IPS-NIHi7 (cell line): ENCODE data around the gene ZNF184.

ENCODE experiments used
- DNase-seq: peaks from one replicate; pipeline ENCODE4 v3.0.0; 2012; ENCODE audit warnings: mixed read lengths; ENCODE audit errors: extremely low spot score

Gene ZNF184

DNA sequence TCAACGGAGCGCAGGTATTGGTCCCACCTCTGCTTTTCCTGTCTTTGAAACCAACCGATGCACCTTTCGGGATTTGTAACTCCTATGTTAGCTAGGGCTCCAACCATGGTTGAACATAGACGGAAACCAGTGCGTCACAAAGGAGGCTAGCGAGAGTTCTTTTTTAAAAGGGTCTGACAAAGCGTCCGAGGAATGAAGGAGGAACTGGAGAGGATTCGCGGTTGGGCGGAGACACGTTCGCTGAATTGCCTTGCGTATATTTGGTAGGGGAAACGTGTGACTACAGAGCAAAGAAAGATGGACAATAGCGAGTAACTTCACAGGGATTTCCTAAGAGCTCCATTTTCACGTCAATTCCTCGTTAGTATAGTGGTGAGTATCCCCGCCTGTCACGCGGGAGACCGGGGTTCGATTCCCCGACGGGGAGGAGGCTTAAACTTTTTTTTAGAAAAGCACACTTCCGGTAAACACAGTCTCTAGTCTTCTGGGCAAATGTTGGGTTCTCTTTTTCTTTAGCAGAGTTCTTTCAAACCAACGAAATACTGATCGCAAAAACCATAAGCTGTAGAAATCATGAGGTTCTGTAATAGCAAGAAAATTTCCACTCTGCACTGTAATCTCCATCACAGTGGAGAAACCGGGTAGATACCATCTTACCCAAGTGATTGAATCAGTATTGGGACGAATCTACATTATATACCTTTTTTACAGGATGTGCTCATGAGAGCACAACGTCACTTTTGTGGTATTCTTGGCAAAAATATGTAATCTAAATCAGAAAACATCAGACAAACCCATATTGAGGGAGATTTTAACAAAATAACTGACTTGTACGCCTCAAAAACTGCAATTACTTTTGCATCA lies 6.6 kb upstream of the ZNF184 start:
- peak; percentile 39 for DNase-seq

- peak; percentile 45 for DNase-seq
Observed at GRCh38 chr6:27478706-27479318, 5.9 kb upstream of the ZNF184 start.

DNA sequence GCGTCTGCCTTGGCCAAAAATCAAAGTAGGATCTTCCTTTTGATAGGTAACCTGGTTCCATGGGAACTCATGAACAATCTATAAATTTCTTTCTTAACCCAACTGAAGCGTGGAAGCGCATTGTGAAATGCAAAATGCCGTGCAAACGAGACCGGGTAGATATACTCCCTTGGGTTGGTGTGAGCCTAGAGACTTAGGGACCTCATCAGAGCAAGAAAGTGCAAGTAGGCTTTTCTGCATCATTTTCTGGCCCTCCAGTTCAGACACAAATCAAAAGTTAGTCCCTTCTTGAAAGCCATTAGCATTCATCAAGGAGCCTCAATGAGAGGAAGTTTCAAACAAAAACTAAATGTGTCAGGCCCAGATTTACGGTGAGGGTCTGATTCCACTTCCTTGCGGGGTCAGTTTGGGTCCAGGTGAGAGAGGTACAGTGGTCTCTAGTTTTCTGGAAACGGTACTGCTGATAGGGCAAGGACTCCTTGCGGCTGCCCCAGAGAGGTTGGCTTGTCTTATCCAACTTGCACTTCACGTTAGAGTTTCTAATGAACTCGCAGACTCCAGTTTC lies 5.3 kb upstream of the ZNF184 start:
- no peak for DNase-seq

DNA sequence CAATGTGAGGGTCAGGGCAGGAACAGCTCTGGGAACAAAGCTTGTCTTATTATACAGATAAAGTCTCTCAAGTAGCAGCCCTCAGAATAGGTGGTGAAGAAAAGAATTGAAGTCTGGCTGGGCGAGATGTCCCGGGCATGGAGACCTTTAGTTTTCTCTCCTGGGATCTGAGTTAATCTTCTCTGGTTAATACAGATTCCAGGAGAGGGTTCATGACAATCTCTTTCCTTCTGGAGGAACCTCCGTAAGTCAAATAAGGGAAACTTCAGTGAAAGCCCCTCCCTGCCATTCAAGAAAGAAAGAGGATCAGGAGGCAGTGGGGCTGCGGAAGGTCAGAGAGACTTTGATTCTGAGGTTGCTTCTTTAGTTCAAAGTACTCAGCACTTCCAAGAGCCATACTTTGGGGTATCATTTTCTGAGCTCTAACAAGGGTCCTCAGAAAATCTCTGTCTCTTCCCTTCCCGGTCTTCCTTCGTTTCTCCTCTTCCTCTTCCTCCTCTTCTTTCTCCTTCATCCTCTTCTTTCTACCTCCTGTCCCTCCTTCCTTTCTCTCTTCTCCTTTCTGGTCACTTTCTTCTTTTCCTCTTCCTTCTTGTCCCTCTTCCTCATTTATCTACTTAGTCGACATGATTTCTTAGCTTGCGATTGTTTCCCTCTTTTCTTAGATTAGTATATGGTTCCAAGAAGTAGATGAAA lies 4.6 kb upstream of the ZNF184 start:
- DNase-seq, result no peak

- no peak for DNase-seq
Observed at GRCh38 chr6:27476090-27476489, 3.2 kb upstream of the ZNF184 start.

- no peak for DNase-seq
Observed at GRCh38 chr6:27474672-27475071, 1.8 kb upstream of the ZNF184 start.

DNA sequence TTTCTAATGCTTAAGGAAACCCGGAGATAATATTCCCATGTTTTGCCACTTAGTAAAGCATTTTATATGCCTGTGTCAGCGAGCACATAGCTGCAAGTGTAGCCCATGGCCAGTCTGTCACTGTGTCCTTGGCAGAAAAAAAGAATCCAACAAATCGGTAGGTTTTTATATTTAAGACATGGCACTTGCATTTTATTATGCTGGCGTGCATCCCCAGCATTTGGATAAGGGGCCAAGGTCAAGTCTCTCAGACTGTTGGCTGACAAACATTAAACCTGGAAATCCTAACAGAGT lies 1.2 kb upstream of the ZNF184 start:
- DNase-seq, result no peak

DNA sequence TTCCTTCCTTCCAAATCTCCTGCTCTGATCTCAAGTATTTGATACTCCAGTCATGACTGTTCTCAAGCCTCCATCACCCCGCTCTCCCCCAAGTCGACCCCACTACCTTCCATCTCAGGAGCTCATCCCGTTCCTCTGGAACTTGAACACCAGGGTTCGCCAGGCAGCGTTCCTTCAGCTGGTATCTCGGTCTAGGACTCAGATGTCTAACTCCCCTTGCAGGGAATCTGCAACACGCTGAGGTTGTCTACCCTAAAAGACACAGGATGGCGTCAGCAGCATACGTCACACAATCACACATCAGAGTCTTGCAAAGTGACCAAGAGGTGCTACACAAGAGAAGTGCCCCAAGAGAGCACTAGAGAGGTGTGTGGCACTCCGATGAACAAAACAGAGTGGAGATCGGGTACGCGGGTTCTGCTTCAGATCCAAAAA lies 706 bp downstream of the ZNF184 start:
- peak; percentile 29 for DNase-seq

DNA sequence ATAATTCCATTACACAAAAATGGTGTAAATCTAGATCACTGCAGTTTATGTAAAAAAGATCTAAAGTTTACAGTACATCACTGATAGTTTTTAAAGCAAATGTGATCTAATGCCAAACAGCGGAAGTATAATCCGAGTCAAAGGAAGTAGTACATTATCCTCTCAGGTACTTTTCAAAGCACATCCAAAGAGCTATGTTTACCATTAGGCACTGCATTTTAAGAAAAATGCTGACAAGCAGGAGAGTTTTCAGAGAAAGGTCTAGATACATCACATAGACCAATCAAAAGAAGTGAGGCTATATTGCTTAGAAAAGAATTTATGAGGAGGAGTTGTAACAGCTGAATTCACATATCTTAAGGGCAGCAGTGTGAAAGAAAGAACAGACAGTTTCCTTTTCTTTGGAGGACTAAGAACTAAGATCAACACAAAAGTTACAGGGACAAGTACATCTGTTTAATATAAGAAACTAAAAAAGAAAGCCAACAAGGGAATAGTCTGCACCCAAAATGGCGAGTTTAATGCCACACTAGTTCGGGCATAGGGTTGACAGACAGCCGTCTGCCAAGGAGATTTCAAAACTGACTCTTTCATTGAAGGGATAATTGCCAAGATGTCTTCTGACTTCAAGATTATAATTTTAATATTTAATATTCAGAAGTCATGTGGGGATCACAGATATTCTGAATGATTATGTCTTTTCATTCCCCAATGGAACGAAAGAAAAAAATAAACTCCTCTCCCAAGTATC lies 1.4 kb downstream of the ZNF184 start:
- no peak for DNase-seq

DNA sequence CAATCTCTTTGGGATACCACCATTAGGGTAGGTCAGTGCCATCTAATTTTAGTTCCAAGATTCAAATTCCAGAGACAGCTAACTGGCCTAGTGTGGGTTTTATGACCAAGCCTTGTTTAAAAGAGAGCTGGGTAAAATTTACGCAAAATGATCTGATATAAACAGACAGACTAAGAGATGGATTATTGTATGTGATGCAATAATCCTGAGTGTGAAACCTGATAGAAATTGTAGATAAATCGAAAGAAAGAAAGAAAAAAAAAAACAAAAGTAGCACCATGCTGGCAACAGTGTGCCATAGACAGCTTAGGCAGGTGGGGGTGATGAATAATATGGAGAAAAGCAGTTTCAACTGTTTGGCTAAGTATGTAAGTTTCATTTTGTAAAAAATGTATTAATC lies 2.9 kb downstream of the ZNF184 start:
- no peak for DNase-seq

GRCh38 chr6:27468334-27468733 lies 4.6 kb downstream of the ZNF184 start:
- no peak for DNase-seq

- no peak for DNase-seq
Observed at GRCh38 chr6:27452496-27452897, 20.4 kb downstream of the ZNF184 start.

DNA sequence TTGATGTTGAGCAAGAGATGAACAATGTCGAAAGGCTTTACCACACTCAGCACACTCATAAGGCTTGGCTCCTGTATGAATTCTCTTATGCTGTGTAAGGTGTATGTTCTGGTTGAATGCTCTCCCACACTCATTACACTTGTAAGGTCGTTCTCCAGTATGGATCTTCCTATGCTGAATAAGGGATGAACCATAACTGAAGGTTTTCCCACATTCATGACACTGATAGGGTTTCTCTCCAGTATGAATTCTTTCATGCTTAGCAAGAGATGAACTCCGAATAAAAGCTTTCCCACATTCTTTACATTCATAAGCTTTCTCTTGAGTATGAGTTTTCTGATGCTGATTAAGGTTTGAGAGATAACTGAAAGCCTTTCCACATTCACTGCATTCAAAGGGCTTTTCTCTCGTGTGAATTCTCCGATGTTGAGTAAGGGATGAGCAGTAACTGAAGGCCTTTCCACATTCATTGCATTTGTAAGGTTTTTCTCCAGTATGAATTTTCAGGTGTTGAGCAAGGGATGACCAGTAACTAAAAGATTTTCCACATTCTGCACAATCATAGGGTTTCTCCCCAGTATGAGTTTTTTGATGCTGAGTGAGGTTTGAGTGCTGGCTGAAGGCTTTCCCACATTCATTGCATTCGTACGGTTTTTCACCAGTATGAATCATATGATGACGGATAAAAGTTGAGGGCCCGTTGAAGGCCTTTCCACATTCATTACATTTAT lies 21.1 kb downstream of the ZNF184 start:
- no peak for DNase-seq

- no peak for DNase-seq
Observed at GRCh38 chr6:27448456-27448855, 24.4 kb downstream of the ZNF184 start.

DNA sequence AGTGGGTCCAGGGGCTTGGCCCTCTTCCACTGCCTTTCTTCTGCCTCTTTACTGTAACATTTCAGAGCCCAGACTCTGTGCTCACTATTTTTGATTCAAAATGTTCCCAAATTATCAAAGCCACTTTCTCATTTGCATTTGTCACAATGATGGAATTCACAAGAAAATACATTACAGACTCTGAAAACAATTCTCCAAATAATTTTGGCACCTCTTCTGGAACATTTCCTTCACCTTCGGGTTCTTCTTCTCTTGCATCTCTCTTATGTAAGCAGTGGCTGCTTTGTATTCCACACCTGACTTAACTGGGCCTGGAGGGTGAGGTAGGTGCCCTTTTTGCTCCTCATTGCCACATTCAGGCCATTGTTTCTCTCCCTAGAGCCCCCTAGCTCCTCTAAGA lies 30.0 kb downstream of the ZNF184 start:
- DNase-seq, result no peak

DNA sequence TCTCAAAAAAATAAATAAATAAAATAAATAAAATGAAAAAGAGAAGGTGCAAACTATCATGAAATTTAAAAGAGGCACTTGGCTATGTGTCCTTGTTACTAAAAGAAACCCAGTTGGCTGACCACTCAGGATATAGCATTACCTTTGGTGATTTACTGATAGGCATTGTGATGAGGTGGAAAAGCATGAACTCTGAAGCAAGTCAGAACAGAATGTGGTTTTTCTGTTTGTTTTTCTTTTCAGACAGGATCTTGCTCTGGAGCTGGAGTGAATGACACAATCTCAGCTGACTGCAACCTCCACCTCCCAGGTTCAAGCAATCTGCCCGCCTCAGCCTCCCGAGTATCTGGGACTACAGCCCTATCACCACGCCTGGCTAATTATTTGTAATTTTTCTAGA lies 31.9 kb downstream of the ZNF184 start:
- DNase-seq, result no peak

- no peak for DNase-seq
Observed at GRCh38 chr6:27439371-27439770, 33.5 kb downstream of the ZNF184 start.

- no peak for DNase-seq
Observed at GRCh38 chr6:27433714-27434113, 39.2 kb downstream of the ZNF184 start.

GRCh38 chr6:27428966-27429365 lies 43.9 kb downstream of the ZNF184 start:
- DNase-seq, result no peak

DNA sequence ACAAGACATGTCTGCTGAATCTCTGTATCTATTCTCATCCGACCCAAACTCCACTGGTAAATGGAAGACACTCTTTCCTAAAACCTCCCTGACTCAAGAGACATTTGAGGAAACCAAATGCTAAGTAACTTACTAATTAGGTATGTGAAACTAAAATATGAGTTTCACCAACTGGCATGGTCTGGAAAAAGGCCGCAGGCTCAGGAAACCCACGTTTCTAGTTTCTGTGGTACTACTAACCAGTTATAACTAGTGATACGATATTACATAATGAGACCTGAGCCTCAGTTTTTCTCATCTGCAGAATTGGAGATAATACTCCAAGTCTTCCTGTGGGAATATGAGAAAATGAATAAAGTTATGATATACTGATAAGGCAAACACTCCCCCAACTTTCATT lies 44.4 kb downstream of the ZNF184 start:
- DNase-seq, result no peak

GRCh38 chr6:27426045-27426620 lies 46.8 kb downstream of the ZNF184 start:
- DNase-seq, result no peak
